UCSD-AML1 (cell line): ENCODE results near the gene CAMK4.
"Not testable (repeated sequence)": the region's sequence is repeated elsewhere in the genome, so short reads cannot be mapped to it uniquely, and the experiment has no call there.

Source experiments
- DNase-seq: peaks from one replicate; lab custom pipeline; 2025; ENCODE audit not compliant: unreplicated experiment; lab: John Stamatoyannopoulos, UW

CAMK4 gene

DNA sequence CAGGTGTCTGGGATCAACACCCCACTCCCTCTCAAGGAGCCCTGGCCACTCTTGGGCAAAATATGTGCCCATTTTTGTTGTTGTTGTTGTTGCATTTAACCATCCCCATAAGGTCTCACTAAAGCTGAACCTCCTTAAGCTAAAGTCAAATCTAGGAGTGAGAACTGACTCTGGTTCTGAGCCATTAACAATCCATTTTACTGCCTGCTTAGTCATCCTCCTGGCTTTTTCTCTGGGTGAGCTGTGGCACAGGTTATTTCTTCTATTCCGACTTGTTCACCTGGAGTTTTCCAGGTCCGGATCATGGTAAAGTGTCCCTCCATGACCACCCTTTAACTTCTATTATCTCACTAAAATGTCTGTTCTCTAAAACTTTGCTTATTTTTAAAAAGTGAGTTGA, 85.2 kb downstream of the CAMK4 start:
- no peak for DNase-seq

DNA sequence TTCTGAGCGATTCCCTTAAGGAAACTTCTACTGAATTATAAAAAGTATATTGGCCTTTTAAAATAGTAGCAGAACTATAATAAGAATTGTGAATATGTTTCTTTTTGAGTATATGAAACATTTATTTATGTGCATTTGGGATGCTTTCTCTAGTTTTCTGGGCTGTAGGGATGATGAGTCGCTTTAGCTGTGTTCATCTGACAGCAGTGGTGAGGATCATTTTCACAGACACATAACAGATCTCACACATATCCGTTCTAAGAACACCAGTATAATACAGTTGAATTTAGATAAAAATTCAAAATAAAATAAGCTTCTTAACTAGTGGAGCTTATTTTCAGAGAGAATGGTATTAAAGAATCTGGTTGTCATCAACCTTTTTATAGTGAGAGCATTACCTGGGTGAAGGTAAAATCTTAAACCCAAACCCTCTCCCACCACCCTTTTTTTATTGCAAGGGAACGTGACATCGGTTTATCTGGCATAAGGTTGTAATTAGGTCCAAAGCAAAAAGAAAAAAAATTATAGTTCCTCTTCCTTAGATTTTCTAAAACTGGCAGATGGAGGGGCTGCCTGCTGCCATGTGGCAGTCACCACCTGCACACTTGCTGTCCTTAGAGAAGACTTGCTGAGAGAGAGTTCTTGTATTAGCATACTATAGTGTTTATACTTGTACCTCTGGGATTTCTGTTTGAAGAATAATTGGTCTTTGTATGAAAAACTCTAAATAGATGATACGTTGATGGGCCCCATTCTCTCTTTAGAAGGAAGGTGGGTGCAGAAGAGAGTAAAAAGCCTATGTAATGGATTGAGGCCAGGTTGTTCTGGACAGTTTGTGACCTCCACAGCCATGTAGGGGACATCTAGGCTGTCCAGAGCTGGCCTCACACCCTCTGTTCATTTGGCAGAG, 86.8 kb downstream of the CAMK4 start:
- no peak for DNase-seq

DNA sequence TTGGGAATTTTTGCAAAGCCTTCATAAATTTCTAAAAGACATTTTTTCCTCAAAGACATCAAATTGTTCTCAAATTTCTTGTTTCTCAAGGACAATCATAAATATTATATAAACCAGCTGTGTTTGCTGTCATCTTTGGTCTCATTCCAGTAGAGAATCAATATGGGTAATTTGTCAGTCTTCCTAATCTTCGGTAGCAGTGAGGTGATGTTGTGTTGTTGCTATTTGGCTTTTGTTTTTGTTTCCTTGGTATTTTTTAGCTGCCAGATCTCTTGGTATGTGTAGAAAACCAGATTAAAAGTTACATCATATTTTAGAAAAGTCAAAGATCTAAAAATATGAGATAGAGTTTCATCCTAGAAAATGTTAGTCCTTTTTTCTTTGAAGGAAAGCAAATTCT, 87.5 kb downstream of the CAMK4 start:
- DNase-seq: no peak

DNA sequence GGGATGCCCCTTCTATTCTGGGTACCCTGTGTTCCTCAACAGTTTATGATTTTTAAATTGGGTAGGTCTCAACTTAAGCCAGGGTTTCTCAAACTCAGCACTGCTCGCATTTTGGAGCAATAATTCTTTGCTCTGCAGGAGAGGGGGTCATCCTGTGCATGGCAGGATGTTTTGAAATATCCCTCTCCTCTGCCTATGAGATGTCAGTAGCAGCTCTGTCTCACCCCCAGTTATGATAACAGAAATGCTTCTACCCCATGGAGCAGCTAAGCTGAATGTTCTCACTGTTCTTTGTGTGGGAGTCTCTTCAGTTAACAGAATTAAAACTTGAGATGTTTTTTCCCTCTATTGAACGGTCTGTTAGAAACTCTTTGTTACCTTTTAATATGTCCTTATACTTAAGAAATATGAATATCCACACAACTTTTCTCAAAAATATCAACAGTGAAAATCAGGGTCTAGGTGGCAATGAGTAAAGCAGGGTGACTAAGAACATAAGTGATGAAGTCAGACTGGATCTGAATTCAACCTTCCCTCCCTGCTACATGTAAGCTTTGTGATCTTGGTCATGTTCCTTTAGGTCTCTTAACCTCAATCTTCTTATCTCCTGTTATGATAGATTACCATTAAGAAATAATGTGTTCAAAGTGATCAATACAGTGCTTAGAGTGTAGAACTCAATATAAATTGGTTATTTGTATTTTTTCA, 89.0 kb downstream of the CAMK4 start:
- no peak for DNase-seq

DNA sequence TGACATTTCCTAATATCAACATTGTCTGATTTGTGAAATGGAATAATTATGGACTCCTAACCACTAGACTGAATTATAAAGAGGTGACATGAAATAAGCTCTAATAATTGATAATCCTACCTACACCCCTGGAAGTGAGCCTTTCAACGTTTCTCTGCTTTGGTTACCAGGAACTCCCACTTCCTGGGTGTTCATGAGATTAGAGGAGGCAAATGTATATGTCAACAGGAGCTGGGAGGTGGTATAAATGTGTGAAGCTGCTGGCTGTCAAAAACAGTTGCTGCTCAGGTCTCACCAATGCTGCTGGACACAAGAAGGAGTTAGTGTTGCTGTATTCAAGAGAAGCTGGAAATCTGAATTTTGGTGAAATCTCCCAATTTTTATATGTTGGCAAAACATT, 96.8 kb downstream of the CAMK4 start:
- no peak for DNase-seq

DNA sequence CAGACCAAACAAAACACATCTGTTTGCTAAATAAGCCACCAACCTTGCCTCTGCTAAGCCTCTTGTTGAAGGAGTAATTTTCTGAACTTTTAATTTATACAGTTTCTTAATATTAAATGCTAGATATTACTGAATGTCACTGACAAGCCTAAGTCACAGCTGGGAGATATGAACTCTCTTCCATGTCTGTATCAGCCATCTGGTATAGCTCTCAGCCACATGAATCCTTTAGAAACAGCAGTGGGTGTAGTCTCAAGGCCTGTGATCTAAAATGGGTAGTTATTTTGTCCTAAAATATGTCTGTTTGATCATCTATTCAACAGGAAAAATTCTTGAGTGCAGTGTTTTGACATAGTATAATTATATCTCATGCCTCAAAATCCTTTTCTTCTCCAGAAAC, 97.2 kb downstream of the CAMK4 start:
- DNase-seq: no peak

DNA sequence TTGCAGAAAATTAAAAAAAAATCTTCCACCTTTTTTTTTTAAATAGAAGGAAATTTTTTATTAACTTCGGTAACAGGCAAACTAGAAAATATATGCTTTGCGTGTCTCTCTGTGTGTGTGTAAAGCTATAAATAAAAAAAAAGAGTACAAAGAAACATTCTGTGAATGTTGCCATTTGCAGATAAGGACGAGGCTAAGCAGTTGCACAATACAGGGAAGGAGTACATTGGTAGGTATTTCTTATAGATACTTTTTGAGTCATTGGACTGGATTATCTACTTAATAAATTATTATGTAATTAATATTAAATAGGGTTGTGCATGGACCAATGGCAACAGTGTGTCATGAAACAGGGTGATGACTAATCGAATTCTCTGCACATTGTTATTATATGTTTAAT, 102.4 kb downstream of the CAMK4 start:
- no peak for DNase-seq

DNA sequence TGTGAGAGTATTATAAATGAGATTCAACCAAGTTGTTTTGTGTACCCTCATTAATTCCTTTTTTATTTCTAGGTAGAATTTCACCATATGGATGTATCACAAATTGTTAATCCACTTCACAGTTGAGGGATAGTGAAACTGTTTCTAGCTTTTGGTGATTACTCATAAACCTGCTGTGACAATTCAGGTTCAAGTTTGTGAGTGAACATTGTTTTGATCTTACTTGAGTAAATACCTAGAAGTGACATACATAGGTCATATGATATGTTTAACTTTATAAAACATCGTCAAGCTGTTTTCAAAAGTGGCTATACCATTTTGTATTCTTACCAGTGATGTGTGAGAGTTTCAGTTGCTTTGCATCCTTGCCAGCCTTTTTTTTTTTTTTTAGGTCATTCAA, 112.9 kb downstream of the CAMK4 start:
- DNase-seq: no peak

DNA sequence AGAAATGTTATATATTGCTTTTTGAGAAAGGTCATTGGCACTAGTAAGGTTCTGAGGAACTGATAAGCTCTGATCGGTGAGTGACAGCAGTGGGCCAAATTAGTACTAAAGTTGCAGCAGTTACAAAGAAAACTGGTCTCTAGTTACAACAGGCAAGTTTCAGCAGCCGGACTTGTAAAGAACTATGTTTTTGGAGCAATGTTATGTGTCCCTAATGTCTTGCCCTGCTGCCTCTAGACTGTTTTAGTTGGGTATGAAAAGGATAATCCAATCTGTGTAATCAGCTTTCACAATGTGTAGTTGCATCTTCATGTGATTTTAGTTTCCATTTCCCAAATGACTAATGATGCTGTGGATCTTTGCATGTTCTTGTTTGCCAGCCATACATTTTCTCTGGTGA, 113.5 kb downstream of the CAMK4 start:
- no peak for DNase-seq

DNA sequence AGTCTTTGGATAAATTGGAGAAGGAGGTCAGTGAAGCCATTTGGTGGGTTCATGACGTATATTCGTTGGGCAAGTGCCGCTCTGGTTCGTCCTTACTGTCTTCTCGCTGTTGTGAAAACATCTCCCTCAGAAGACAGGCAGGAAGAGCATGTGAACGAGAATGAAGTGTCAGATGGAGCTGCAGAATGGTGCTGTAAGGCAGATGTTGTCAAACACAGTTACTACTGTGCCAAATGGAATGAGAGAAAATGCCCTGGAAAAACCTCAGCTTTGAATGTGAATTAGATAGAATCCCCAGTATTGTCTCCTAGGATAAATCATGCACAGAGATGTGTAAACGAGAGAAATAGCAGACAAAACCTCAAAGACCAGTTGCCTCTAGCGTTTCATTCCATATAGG, 121.5 kb downstream of the CAMK4 start:
- DNase-seq: no peak

DNA sequence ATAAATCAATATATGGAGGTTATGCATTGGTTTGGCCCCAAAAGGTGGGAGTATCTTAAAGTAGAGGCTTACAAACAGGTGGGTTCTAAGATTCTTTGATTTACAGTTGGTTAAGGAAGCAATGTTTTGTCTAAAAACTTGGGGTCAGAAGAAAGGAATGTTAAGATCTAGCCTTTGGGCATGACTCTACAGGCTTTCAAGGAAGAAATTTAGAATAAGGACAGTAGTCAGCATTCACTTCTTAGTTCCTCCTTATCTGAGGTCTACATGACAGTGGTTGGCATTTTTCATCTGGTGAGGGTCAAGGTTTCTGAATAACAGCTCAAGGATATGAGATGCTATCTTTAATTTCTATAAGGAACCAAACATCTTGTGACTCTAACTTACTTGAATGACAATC, 122.8 kb downstream of the CAMK4 start:
- no peak for DNase-seq

DNA sequence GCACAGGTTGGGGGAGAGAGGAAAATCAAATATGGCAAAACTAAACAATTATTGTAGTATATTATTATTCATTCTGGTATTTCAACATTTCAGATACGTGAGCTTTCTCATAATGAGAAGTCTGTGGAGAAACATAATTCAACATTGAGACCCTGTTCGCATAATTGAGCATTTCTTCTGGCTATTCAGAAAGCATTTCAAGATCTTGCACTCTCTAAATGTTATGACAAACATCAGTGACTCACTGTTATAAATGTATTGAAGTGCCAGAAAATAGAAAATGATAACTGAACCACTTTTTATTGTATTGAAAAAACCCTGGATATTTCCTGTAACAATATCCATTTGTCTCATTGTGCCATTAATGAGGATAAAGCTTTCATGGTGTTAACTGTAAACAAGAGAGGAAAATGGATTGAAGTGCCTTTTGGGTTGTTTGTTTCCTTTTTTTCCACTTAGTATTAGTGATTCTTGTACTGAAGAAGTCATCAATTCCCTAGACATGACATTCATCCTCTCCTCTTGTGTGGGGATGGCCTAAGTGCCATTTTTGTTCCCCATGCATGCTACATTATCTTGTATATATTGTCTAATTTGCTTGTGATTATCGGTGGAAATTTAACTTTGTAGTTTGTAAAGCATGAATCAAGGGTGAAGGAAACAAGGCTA, 124.6 kb downstream of the CAMK4 start:
- no peak for DNase-seq

DNA sequence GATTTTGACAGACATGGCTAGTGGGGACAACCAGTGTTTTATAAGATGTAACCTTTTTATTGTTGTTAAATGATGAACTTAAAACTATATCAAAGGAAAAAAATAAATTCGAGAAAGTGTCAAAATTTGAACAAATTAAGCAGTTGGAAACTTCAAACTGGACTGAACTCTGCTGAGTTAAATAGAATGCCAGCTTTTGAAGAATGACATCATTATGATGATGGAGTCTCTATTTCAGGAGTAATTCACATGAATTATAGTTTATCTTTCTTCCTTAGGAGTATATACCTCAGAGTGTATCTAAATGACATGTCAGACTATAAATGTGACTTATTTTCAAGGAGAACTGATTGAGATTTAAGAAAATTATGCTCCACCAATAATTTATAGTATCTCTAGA, 125.2 kb downstream of the CAMK4 start:
- no peak for DNase-seq

DNA sequence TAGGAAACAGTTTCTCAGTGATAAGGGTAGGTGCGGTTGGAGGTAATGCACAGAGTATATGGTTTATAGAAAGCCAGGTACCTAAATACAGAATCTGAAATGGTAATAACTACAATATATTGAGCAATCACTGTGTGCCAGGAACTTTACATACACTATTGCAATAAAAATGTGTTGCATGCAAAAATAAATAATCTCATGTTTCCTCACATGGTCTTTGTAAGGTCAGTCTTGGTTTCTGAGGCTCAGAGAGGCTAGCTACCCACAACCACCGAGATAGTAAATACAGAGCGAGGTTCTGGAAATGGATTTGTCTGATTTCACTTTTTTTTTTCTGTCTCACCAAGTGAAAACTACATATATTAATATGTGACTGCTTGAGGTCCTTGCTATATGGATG, 128.9 kb downstream of the CAMK4 start:
- DNase-seq: no peak

DNA sequence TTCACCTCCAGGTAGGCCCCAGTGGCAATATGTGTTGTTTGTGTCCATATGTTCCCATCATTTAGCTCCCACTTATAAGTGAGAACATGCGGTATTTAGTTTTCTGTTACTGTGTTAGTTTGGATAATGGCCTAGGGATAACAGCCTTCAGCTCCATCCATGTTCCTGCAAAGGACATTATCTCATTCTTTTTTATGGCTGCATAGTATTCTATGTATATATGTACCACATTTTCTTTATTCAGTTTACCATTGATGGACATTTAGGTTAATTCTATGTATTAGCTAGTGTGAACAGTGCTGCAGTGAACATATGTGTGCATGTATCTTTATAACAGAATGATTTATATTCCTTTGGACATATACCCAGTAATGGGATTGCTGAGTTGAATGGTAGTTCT, 134.5 kb downstream of the CAMK4 start:
- DNase-seq: not testable (repeated sequence)

DNA sequence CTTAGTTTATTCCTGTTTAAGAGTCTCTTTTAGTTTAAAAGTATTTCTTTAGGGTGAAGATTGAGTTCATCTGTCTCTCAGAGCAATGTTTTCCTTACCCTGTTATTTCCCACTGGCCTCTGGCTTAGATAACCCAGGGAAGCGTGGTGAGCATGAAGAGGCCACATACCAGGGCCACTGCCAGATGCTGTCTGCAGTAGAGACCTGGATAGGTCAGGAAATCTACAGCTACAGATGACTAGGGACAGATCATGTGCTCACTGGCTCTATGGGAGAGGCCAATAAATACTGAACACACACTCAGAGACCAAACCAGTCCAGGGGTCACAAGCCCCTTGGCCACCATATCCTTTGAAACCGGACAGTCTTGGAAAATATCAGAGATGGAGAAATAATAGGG, 136.0 kb downstream of the CAMK4 start:
- no peak for DNase-seq

DNA sequence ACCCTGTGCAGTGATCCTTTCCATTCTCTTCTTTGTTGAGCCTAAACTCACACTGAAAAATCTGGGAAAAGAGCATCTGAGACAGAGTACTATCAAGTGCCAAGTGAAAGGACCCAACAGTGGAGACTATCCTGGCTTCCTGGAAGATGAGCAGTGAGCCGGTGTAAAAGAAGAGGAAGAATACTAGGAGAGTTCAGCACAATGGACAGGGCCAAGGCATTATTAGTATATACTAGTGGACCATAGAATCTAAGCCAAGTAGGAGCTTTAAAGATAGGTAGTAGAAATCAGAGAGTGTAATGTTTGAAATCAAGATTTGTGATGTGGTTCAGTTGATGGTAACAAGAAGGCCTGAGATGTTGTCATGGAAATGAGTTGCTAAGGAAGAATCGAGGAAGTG, 140.8 kb downstream of the CAMK4 start:
- no peak for DNase-seq

DNA sequence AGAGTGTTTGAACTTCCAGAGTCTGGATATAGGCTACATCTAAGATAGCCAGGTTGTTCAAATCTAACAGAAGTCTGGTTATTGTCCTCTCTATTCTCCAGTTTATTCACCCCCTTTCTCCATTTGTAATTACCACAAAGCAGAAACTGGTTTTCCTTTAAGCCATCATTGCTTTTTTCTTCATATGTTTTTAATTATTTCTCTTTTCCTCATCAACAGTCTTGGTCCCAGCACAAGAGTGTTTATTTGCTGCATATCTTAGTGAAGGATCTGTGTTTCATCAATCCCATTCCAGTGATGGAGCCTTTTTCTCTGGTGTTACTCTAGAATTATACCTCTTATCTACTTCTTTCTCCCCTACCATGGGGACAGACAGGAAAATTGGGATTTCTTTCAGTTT, 142.2 kb downstream of the CAMK4 start:
- DNase-seq: no peak

DNA sequence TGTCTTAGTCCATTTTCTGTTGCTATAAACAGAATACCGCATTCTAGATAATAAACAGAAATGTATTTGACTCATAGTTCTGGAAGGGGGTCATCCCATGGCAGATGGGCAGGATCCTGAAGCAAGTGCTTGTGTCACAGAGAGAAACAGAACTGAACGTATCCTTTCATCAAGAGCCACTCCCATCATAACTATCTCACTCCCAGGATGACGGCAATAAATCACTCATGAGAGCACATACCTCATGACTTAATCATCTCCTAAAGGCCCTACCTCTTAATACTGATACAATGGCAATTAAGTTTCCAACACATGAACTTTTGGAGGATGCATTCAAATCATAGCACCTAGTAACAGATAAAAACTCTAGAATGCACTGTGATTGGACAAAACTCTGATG, 142.9 kb downstream of the CAMK4 start:
- no peak for DNase-seq

DNA sequence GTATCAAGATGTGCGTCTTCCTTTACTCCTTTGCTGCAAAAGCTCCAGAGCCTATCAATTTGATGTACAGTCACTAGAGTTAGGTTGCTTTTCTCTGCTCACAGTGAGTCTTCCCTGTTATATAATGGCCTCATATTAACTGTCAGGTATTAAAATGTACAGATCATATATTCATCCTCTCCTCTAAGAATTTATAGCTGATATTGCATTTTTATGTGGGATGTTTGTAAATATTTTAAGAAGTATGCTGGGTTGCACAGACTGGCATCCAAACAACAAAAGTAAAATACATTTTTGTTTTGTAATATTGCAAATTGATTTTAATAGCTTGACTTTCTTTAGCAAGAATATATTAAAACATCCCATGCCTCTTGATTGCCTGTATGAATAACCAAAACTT, 148.6 kb downstream of the CAMK4 start:
- DNase-seq: no peak

DNA sequence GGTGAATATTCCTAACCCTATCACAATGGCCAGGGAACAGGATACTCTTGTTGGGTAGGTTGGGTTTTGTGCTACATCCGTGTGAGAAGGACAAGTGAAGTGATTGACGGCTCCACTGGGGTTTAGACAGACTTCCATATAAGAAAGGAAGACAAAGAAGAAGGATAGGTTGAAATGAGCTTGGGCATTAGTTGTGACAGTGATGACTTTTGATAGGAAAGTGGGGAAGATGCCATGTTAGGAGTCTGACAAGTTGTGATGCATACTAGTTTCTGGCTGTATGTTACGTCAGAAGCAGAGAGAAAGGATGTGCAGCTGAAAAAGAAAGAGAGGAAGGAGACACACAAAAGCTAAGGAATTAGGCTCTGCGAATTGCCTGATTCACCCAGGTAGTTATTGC, 150.2 kb downstream of the CAMK4 start:
- no peak for DNase-seq

DNA sequence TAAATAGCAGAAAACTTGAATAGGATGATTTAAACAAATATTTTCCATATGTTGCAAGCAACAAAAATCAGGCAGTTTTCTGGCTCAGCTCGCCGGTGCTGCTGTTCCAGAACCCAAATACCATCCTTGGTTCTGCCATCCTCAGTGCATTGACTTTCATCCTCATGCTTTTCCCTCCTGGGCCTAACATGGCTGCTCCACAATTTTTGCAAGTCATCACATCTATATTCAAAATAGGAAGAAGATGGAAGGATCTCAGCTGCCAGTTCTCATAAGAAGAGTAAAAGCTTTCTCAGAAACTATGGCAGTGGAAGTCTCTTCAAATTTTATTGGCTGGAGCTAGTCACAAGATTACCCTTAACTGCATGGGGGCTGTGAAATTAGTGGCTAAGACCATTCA, 151.5 kb downstream of the CAMK4 start:
- DNase-seq: no peak
